Measurements from ENCODE around the gene TIGD3. TPM values are rescaled to one million over a fixed set of nuclear protein-coding genes. Genes with fewer than 3 reads are reported as not detected.

The TIGD3 gene
- total and polyA plus RNA-seq, 2 experiments from 2014 or later: 1.2 to 3.0 TPM

- H3K4me1 Mint-ChIP-seq: peaks cover 39% of the 10 kb centered on the region
- H3K4me3 Mint-ChIP-seq: peak within 1 kb of the TSS; percentile 78
- no peak within 1 kb of the TSS for H3K27ac Mint-ChIP-seq
- Histone ChIP-seq H4K20me1 (replicated peaks; ENCODE audit: insufficient read depth) (no peaks in the 10 kb centered on the region), H3F3A (replicated peaks; ENCODE audit: low read depth) (0 out of 2 replicates have a peak, but pooled peaks cover 6% of the 10 kb centered on the region), H3K4me3 (peak within 1 kb of the TSS; percentile 84), H3K36me3 (ENCODE audit: insufficient read depth) (no peaks in the 10 kb centered on the region), H3K9me2 (ENCODE audit: insufficient read depth) (no peaks in the 10 kb centered on the region), H3K27ac (ENCODE audit: low read depth) (no peak within 1 kb of the TSS), H3K27me3 (ENCODE audit: insufficient read depth) (no peaks in the 10 kb centered on the region), H2AFZ (peak within 1 kb of the TSS; percentile 92), H3K79me2 (replicated peaks; ENCODE audit: insufficient read depth) (no peaks in the 10 kb centered on the region), H3K4me2 (peak within 1 kb of the TSS; percentile 97), H3K4me1 (ENCODE audit: insufficient read depth) (peaks cover 18% of the 10 kb centered on the region)
- peaks cover 19% of the 10 kb centered on the region for H3K27me3 Mint-ChIP-seq (ENCODE audit: insufficient read depth, low read depth, poor library complexity)
- TF ChIP-seq POLR2AphosphoS5 (IDR thresholded peaks at IDR 0.05; ENCODE audit: low read depth) (peak; percentile 90), JUNB (IDR thresholded peaks at IDR 0.05; ENCODE audit: unreplicated experiment) (no peak)
- peak; percentile 84 for DNase-seq (ENCODE audit: low spot score)
- H3K36me3 Mint-ChIP-seq (ENCODE audit: low read depth): no peaks in the 10 kb centered on the region
- no peaks in the 10 kb centered on the region for H3K9me3 Mint-ChIP-seq
- peak; percentile 64 for ATAC-seq
Measured at GRCh38 chr11:65386307-65387140, 32.0 kb downstream of the TIGD3 start, which contains the start of gene FRMD8. FRMD8 (plus strand) TSS chr11:65386637; CDS start chr11:65387037, 400 bp downstream.

GRCh38 chr11:65388731-65389130, 34.2 kb downstream of the TIGD3 start:
- H3K4me3 Mint-ChIP-seq: no peak overlapping the region
- DNase-seq (ENCODE audit: low spot score): no peak
- H3K27ac Mint-ChIP-seq: no peak overlapping the region
- H3K36me3 Mint-ChIP-seq (ENCODE audit: low read depth): no peaks in the 10 kb centered on the region; the same call in 2 of the 3 replicates
- peaks cover 22% of the 10 kb centered on the region for H3K4me1 Mint-ChIP-seq
- Histone ChIP-seq H3K4me2 (no peak overlapping the region), H3K4me3 (no peak overlapping the region), H4K20me1 (replicated peaks; ENCODE audit: insufficient read depth) (no peaks in the 10 kb centered on the region), H3K9me2 (ENCODE audit: insufficient read depth) (no peaks in the 10 kb centered on the region), H3K27ac (ENCODE audit: low read depth) (no peak overlapping the region), H3K27me3 (ENCODE audit: insufficient read depth) (no peaks in the 10 kb centered on the region), H2AFZ (no peak overlapping the region), H3F3A (replicated peaks; ENCODE audit: low read depth) (0 out of 2 replicates have a peak, but pooled peaks cover 6% of the 10 kb centered on the region), H3K36me3 (ENCODE audit: insufficient read depth) (no peaks in the 10 kb centered on the region), H3K79me2 (replicated peaks; ENCODE audit: insufficient read depth) (no peaks in the 10 kb centered on the region), H3K4me1 (ENCODE audit: insufficient read depth) (peaks cover 10% of the 10 kb centered on the region; the same call in 1 of the 2 replicates)
- no peak for ATAC-seq
- peaks cover 7% of the 10 kb centered on the region for H3K27me3 Mint-ChIP-seq (ENCODE audit: insufficient read depth, low read depth, poor library complexity)
- no peaks in the 10 kb centered on the region for H3K9me3 Mint-ChIP-seq
- no peak for TF ChIP-seq ETS1 (IDR thresholded peaks at IDR 0.05)
- TF ChIP-seq EZH2phosphoT487 (IDR thresholded peaks at IDR 0.05; ENCODE audit: unreplicated experiment): no peak
- no peak for TF ChIP-seq NANOG (IDR thresholded peaks at IDR 0.05; ENCODE audit: borderline replicate concordance)
- TF ChIP-seq CTCF (conservative IDR thresholded peaks at IDR 0.05; ENCODE audit: low read depth in 2 of 2): no peak
- no peak for TF ChIP-seq EZH2 (IDR thresholded peaks at IDR 0.05; ENCODE audit: low read depth, unreplicated experiment)
- TF ChIP-seq REST (IDR thresholded peaks at IDR 0.05; ENCODE audit: unreplicated experiment): no peak
- TF ChIP-seq ZNF331 (CRISPR knock-in tag; IDR thresholded peaks at IDR 0.05; ENCODE audit: low read depth): no peak
- TF ChIP-seq POLR2AphosphoS5 (IDR thresholded peaks at IDR 0.05; ENCODE audit: low read depth): no peak
- no peak for TF ChIP-seq CREB1 (CRISPR knock-in tag; IDR thresholded peaks at IDR 0.05; ENCODE audit: low read depth)
- no peak for TF ChIP-seq STAT1 (IDR thresholded peaks at IDR 0.05; ENCODE audit: unreplicated experiment)
- TF ChIP-seq JUNB (IDR thresholded peaks at IDR 0.05; ENCODE audit: unreplicated experiment): no peak

Data from GM23338 (cell line).